Type B pancreatic cell (in vitro differentiated cells): ENCODE results near the gene PRDX5. TPM values are rescaled to one million over a fixed set of nuclear protein-coding genes. Genes with fewer than 3 reads are reported as not detected.
A peak's percentile ranks its signal among the peaks of the same experiment; 100 is the strongest.
"Not testable (repeated sequence)": the region's sequence is repeated elsewhere in the genome, so short reads cannot be mapped to it uniquely, and the experiment has no call there.

Source experiments
- DNase-seq: peaks from one replicate; pipeline ENCODE4 v3.0.0; 2021; ENCODE audit warnings: mixed read lengths; ENCODE audit not compliant: unreplicated experiment; ENCODE audit errors: extremely low spot score
- H3K27ac Mint-ChIP-seq: 2 replicates; pipeline ENCODE4 v1.8.0; 2021; ENCODE audit warnings: mild to moderate bottlenecking, mixed read lengths
- H3K27me3 Mint-ChIP-seq: 2 replicates; pipeline ENCODE4 v1.8.0; 2021; ENCODE audit warnings: mixed read lengths
- H3K36me3 Mint-ChIP-seq: 2 replicates; pipeline ENCODE4 v1.8.0; 2021; ENCODE audit warnings: mixed read lengths
- H3K4me1 Mint-ChIP-seq: one replicate; pipeline ENCODE4 v1.8.0; 2021; ENCODE audit warnings: mixed read lengths; ENCODE audit not compliant: unreplicated experiment
- H3K4me3 Mint-ChIP-seq: 2 replicates; pipeline ENCODE4 v1.8.0; 2021; ENCODE audit warnings: mild to moderate bottlenecking, mixed read lengths
- H3K9me3 Mint-ChIP-seq: 2 replicates; pipeline ENCODE4 v1.8.0; 2021; ENCODE audit warnings: mixed read lengths
- total RNA-seq: library from RNA; stranded (reverse); gene quantifications from 2 replicates; pipeline ENCODE4 v1.2.1, GENCODE V29; 2021; ENCODE audit warnings: low replicate concordance
- TF ChIP-seq, protein P1 (sequence below): fragments of 200-600 bp; sonication (generic); conservative IDR thresholded peaks from 2 replicates; pipeline ENCODE4 v1.5.0; 2021; ENCODE audit warnings: antibody characterized with exemption, mild to moderate bottlenecking

The PRDX5 gene
- total RNA-seq, 1 donor from 2014 or later: 166 TPM

DNA sequence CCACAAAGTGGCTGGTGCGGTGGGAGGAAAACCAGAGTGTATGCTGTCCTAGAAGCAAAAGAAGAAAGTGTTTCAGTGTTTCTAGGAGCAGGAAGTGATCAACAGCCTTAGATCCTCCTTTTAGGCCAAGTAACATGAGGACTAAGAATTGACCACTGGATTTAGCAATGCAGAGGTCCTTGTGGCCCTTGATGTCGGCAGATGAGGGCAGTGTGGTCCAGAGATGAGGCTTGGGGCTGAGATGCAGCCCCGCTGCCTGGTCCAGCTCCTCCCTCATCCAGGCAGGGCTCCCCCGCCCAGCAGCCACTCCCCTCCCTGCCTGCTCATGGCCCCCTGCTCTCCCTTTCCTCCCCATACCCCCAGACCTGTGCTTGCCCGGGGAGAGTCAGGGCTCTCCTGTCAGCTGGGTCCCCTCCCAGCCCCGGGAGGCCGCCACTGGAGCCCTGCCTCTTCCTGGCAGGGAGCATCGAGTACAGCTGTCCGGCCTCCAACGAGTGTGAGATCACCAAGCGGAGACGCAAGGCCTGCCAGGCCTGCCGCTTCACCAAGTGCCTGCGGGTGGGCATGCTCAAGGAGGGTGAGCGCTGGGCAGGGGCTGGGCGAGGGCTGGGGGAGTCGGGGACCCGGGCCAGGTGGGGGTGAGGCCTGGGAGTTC is 4.3 kb upstream of the PRDX5 start:
- Mint-ChIP-seq H3K27me3 (no peaks in the 10 kb centered on the region), H3K4me1 (peaks cover 10% of the 10 kb centered on the region), H3K27ac (peak overlapping the region; percentile 81), H3K36me3 (peaks cover 5% of the 10 kb centered on the region), H3K4me3 (peak overlapping the region; percentile 60), H3K9me3 (no peaks in the 10 kb centered on the region)
- TF ChIP-seq, protein P1, sequence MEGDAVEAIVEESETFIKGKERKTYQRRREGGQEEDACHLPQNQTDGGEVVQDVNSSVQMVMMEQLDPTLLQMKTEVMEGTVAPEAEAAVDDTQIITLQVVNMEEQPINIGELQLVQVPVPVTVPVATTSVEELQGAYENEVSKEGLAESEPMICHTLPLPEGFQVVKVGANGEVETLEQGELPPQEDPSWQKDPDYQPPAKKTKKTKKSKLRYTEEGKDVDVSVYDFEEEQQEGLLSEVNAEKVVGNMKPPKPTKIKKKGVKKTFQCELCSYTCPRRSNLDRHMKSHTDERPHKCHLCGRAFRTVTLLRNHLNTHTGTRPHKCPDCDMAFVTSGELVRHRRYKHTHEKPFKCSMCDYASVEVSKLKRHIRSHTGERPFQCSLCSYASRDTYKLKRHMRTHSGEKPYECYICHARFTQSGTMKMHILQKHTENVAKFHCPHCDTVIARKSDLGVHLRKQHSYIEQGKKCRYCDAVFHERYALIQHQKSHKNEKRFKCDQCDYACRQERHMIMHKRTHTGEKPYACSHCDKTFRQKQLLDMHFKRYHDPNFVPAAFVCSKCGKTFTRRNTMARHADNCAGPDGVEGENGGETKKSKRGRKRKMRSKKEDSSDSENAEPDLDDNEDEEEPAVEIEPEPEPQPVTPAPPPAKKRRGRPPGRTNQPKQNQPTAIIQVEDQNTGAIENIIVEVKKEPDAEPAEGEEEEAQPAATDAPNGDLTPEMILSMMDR: no peak
- DNase-seq: no peak

DNA sequence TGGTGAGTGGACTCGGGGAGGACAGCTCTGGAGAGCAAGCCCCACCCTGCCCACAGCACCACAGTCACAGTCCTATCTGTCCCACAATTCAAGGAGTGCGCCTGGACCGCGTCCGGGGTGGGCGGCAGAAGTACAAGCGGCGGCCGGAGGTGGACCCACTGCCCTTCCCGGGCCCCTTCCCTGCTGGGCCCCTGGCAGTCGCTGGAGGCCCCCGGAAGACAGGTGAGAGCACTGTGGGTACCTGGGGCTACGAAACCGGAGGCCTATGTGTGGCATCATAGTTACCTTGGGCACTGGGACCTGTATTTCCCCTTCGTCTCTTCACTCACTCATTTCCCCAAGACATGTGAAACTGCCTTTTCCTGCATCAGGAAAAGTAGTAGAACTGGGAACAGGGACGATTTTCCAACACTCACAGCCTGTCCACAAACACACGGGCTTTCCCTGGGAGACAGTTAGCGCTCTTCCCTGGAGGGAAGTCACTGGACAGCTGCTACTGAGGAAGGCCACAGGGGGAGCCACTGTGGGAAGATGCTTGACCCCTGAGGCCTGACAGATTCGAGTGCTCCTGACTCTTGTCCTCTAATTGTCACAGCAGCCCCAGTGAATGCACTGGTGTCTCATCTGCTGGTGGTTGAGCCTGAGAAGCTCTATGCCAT is 3.6 kb upstream of the PRDX5 start:
- Mint-ChIP-seq H3K4me1 (peaks cover 14% of the 10 kb centered on the region), H3K27ac (peak overlapping the region; percentile 59), H3K36me3 (peaks cover 5% of the 10 kb centered on the region), H3K9me3 (no peaks in the 10 kb centered on the region), H3K4me3 (peak overlapping the region; percentile 44), H3K27me3 (no peaks in the 10 kb centered on the region)
- TF ChIP-seq, protein P1: peak; percentile 28
- no peak for DNase-seq

DNA sequence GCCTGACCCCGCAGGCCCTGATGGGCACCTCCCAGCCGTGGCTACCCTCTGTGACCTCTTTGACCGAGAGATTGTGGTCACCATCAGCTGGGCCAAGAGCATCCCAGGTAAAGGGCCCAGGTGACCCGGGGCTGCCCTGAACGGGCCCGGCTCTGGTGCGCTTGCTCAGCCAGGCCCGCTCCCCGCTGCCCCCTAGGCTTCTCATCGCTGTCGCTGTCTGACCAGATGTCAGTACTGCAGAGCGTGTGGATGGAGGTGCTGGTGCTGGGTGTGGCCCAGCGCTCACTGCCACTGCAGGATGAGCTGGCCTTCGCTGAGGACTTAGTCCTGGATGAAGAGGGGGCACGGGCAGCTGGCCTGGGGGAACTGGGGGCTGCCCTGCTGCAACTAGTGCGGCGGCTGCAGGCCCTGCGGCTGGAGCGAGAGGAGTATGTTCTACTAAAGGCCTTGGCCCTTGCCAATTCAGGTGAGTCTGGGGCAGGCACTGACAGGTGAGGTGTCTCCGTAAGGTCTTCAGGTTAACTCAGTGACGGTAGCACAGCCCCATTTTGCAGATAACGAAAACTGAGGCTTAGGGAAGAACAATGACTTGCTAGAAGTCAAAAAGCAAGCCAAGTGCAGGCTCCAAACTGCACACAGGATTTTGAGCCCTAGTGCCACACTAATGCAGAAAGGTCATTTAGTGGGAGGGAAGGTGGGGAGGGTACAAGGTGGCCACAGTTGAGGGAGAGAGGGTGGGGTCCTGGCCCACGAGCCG is 2.9 kb upstream of the PRDX5 start:
- Mint-ChIP-seq H3K27ac (peak overlapping the region; percentile 59), H3K4me3 (peak overlapping the region; percentile 47), H3K27me3 (no peaks in the 10 kb centered on the region), H3K36me3 (peaks cover 5% of the 10 kb centered on the region), H3K9me3 (no peaks in the 10 kb centered on the region), H3K4me1 (peaks cover 16% of the 10 kb centered on the region)
- DNase-seq: no peak
- TF ChIP-seq, protein P1: no peak

DNA sequence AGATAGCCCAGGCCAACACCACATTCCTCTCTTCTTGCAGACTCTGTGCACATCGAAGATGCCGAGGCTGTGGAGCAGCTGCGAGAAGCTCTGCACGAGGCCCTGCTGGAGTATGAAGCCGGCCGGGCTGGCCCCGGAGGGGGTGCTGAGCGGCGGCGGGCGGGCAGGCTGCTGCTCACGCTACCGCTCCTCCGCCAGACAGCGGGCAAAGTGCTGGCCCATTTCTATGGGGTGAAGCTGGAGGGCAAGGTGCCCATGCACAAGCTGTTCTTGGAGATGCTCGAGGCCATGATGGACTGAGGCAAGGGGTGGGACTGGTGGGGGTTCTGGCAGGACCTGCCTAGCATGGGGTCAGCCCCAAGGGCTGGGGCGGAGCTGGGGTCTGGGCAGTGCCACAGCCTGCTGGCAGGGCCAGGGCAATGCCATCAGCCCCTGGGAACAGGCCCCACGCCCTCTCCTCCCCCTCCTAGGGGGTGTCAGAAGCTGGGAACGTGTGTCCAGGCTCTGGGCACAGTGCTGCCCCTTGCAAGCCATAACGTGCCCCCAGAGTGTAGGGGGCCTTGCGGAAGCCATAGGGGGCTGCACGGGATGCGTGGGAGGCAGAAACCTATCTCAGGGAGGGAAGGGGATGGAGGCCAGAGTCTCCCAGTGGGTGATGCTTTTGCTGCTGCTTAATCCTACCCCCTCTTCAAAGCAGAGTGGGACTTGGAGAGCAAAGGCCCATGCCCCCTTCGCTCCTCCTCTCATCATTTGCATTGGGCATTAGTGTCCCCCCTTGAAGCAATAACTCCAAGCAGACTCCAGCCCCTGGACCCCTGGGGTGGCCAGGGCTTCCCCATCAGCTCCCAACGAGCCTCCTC is 2.0 kb upstream of the PRDX5 start:
- Mint-ChIP-seq H3K4me1 (peaks cover 16% of the 10 kb centered on the region), H3K27ac (peak overlapping the region; percentile 100), H3K4me3 (peak overlapping the region; percentile 97)
- H3K27me3 Mint-ChIP-seq, DNase-seq, H3K9me3 Mint-ChIP-seq, H3K36me3 Mint-ChIP-seq: not testable (repeated sequence)

DNA sequence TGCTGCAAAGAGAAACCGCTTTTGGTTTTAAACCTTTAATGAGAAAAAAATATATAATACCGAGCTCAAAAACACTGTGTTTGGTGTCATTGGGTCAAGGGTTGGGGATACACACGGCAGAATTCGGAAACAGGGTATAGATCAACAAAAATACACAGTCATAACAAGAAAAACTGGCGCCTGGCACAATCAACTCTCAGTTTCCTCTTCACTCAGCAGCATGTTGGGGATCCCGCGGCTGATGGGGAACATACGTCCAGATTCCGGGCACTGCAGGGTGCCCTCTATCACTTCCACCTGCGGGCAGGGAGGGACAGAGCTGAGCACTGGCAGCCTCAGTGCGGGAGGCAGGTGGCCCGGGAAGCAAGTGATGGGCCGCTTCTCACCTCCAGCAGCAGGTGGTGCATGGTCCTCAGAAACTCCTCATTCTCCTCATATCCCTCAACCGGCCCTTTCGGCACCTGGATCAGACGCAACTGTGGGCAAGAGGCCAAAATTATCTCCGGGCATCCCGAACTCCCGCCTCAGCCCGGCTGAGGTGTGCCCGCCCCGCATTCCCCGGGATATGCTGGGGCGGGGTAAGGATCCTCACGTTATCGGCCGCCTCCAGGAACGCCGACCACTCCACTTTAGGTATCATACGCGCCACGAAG is 1.1 kb upstream of the PRDX5 start:
- no peaks in the 10 kb centered on the region for H3K9me3 Mint-ChIP-seq
- no peaks in the 10 kb centered on the region for H3K27me3 Mint-ChIP-seq
- peak overlapping the region; percentile 97 for H3K4me3 Mint-ChIP-seq
- H3K4me1 Mint-ChIP-seq: peaks cover 20% of the 10 kb centered on the region
- TF ChIP-seq, protein P1: no peak
- no peak for DNase-seq
- peak overlapping the region; percentile 100 for H3K27ac Mint-ChIP-seq
- H3K36me3 Mint-ChIP-seq: peaks cover 13% of the 10 kb centered on the region
